ENCODE measurements around the gene TPST2. TPM values are rescaled to one million over a fixed set of nuclear protein-coding genes. Genes with fewer than 3 reads are reported as not detected.

TPST2 gene
- total RNA-seq, 2 experiments from 2014 or later: 62.8 to 68.9 TPM

- H3K27me3 Mint-ChIP-seq (ENCODE audit: low read depth): no peaks in the 10 kb centered on the region
- peak overlapping the region; percentile 60 for H3K27ac Mint-ChIP-seq
Measured at GRCh38 chr22:26527167-26527566, 62.8 kb downstream of the TPST2 start.

DNA sequence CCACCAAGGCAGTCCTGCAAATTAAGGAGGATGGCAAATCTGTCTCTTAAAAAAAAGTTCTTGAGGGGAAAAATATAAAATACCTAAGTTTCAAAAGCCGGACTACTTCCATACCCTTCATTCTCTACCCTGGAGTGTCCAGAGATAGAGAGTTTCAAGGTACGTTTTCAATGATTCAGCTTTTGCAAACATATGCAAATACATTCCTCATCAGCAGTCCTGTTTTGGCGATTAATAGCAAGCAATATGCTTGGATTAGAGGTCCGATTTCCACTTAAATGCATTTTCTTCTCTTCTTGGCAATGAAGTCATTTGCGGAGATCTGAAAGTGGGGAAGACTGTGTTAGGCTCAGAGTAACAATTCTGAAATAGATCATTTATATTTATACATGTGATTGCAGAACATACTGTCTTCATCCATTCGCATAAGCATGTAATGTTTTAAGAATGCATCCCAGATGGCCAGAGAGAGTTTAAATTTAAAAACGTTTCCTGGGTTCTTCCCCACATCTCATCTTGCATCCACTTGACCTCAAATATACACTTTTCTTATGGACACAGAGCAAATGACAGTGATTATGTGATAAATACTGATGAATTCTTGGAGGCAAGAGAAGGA lies 63.9 kb downstream of the TPST2 start:
- peaks cover 4% of the 10 kb centered on the region for H3K4me1 Mint-ChIP-seq (ENCODE audit: low read depth)
- no peaks in the 10 kb centered on the region for H3K9me3 Mint-ChIP-seq (ENCODE audit: insufficient read depth)
- H3K36me3 Mint-ChIP-seq (ENCODE audit: low read depth): peaks cover 47% of the 10 kb centered on the region
- no peak overlapping the region for H3K4me3 Mint-ChIP-seq
- no peak for ATAC-seq
- ChIA-PET CTCF (interaction anchor here (1.4 to 1.9 kb wide), 2 partner anchors 23 to 139 kb away, joined by 4 to 7 read pairs; no protein-coding TSS in a partner anchor), POLR2A (no interaction called here)
- H3K27ac Mint-ChIP-seq: no peak overlapping the region
- no peak for DNase-seq
- H3K27me3 Mint-ChIP-seq (ENCODE audit: low read depth): no peaks in the 10 kb centered on the region

More at GRCh38 chr22:26527167-26527566, 62.8 kb downstream of the TPST2 start:
- Mint-ChIP-seq H3K4me3 (no peak overlapping the region), H3K4me1 (ENCODE audit: low read depth) (peaks cover 4% of the 10 kb centered on the region), H3K9me3 (ENCODE audit: insufficient read depth) (no peaks in the 10 kb centered on the region), H3K36me3 (ENCODE audit: low read depth) (peaks cover 57% of the 10 kb centered on the region)
- DNase-seq (no peak), ATAC-seq (no peak)
- POLR2A ChIA-PET: interaction anchor here (1.2 kb wide), 1 partner anchor 21 kb away, joined by 3 read pairs; no protein-coding TSS in a partner anchor
- CTCF ChIA-PET: interaction anchor here (1.9 kb wide), 1 partner anchor 24 kb away, joined by 7 read pairs; no protein-coding TSS in a partner anchor

GRCh38 chr22:26524870-26525269 lies 65.1 kb downstream of the TPST2 start:
- ChIA-PET POLR2A (interaction anchor here (1.0 kb wide), 1 partner anchor 21 kb away, joined by 3 read pairs; no protein-coding TSS in a partner anchor), CTCF (interaction anchor here (0.7 to 1.3 kb wide), 3 partner anchors 8 to 1492 kb away, joined by 3 to 7 read pairs (median 4); no protein-coding TSS in a partner anchor)
- H3K4me1 Mint-ChIP-seq (ENCODE audit: low read depth): peaks cover 4% of the 10 kb centered on the region

GRCh38 chr22:26522592-26522991 lies 67.3 kb downstream of the TPST2 start:
- ATAC-seq (no peak), DNase-seq (no peak)
- H3K4me3 Mint-ChIP-seq: no peak overlapping the region
- H3K4me1 Mint-ChIP-seq (ENCODE audit: low read depth): peaks cover 4% of the 10 kb centered on the region
- H3K9me3 Mint-ChIP-seq (ENCODE audit: insufficient read depth): no peaks in the 10 kb centered on the region
- ChIA-PET POLR2A (interaction anchor here (0.7 to 1.0 kb wide), 2 partner anchors 10 kb away, joined by 3 to 5 read pairs; partner anchors contain the start of gene TFIP11), CTCF (interaction anchor here (0.9 to 1.3 kb wide), 5 partner anchors 20 to 143 kb away, joined by 3 to 5 read pairs (median 4); no protein-coding TSS in a partner anchor)
- no peak overlapping the region for H3K27ac Mint-ChIP-seq
- H3K36me3 Mint-ChIP-seq (ENCODE audit: low read depth): peaks cover 33% of the 10 kb centered on the region
- H3K27me3 Mint-ChIP-seq (ENCODE audit: low read depth): no peaks in the 10 kb centered on the region

More at GRCh38 chr22:26524870-26525269, 65.1 kb downstream of the TPST2 start:
- no peak overlapping the region for H3K27ac Mint-ChIP-seq
- ATAC-seq: no peak
- H3K27me3 Mint-ChIP-seq (ENCODE audit: low read depth): no peaks in the 10 kb centered on the region
- no peaks in the 10 kb centered on the region for H3K9me3 Mint-ChIP-seq (ENCODE audit: insufficient read depth)
- H3K4me3 Mint-ChIP-seq: no peak overlapping the region
- DNase-seq: no peak
- peaks cover 39% of the 10 kb centered on the region for H3K36me3 Mint-ChIP-seq (ENCODE audit: low read depth)

- Mint-ChIP-seq H3K36me3 (ENCODE audit: low read depth) (peaks cover 28% of the 10 kb centered on the region), H3K4me1 (ENCODE audit: low read depth) (peaks cover 2% of the 10 kb centered on the region), H3K9me3 (ENCODE audit: insufficient read depth) (no peaks in the 10 kb centered on the region), H3K4me3 (no peak overlapping the region), H3K27me3 (ENCODE audit: low read depth) (no peaks in the 10 kb centered on the region), H3K27ac (no peak overlapping the region)
- CTCF ChIA-PET: interaction anchor here (1.0 to 1.1 kb wide), 2 partner anchors 21 to 122 kb away, joined by 3 to 4 read pairs; no protein-coding TSS in a partner anchor
- DNase-seq (no peak), ATAC-seq (no peak)
- POLR2A ChIA-PET: interaction anchor here (1.0 kb wide), 1 partner anchor 10 kb away, joined by 5 read pairs; the partner anchor contains the start of gene TFIP11
Measured at GRCh38 chr22:26522012-26522411, 67.9 kb downstream of the TPST2 start.

DNA sequence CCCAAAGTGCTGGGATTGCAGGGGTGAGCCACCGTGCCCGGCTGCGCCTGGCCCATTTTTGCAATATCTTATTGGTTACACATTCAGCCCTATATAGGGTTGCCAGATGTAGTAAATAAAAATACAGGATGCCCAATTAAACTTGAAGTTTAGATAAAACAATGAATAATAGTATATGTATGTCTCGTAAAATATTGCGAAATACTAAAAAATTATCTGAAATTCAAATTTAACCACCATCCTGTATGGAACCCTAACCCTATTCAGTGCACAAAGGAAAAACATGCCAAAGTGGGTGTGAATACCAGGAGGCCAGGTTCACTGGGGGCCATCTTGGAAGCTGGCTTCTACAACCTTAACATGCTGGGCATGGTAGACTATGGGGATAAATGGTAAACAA lies 72.5 kb downstream of the TPST2 start:
- peaks cover 4% of the 10 kb centered on the region for H3K36me3 Mint-ChIP-seq (ENCODE audit: low read depth)
- H3K9me3 Mint-ChIP-seq (ENCODE audit: insufficient read depth): no peaks in the 10 kb centered on the region
- ChIA-PET CTCF (interaction anchor here (0.8 to 3.1 kb wide), 2 partner anchors 9 to 14 kb away, joined by 3 to 23 read pairs; no protein-coding TSS in a partner anchor), POLR2A (no interaction called here)
- ATAC-seq: no peak
- no peak overlapping the region for H3K4me3 Mint-ChIP-seq
- peaks cover 20% of the 10 kb centered on the region for H3K4me1 Mint-ChIP-seq (ENCODE audit: low read depth)
- H3K27me3 Mint-ChIP-seq (ENCODE audit: low read depth): no peaks in the 10 kb centered on the region
- no peak overlapping the region for H3K27ac Mint-ChIP-seq
- no peak for DNase-seq

DNA sequence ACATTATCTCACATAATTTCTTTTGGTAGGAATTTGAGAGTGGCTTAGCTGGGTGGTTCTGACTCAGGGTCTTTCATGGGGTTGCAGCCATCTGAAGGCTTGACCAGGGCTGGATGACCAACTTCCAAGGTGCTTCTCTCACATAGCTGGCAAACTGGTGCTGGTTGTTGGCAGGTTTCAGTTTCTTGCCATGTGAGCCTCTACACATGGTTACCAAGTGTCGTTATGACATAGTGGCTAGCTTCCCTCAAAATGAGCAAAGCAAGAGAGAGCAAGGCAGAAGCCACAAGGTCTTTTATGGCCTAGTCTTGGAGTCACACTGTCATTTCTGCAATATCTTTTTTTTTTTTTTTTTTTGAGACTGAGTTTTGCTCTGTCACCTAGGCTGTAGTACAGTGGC lies 73.4 kb downstream of the TPST2 start:
- CTCF ChIA-PET: interaction anchor here (0.5 to 3.1 kb wide), 2 partner anchors 13 to 1455 kb away, joined by 3 to 23 read pairs; no protein-coding TSS in a partner anchor
- ATAC-seq (no peak), DNase-seq (no peak)
- Mint-ChIP-seq H3K4me3 (no peak overlapping the region), H3K36me3 (ENCODE audit: low read depth) (peaks cover 7% of the 10 kb centered on the region), H3K9me3 (ENCODE audit: insufficient read depth) (no peaks in the 10 kb centered on the region), H3K27ac (no peak overlapping the region), H3K27me3 (ENCODE audit: low read depth) (no peaks in the 10 kb centered on the region), H3K4me1 (ENCODE audit: low read depth) (peaks cover 23% of the 10 kb centered on the region)
- POLR2A ChIA-PET: no interaction called here

DNA sequence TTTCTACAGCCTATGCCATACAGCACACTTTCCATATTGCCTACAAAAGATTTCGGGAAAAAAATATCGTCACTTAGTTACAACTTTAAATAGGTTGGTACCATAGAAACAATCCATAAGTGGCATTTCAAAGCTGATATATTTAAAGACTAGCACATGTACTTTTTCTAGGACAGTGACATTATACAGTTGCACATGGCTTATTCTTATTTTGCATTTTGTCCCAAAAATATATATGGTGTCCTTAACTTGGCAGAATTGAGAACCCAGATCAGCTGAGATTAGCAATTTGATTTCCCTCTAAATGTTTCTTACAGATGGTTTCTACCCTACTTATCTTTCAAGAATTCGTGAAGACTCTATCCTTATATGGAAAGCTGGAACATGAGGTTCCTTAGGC lies 74.0 kb downstream of the TPST2 start:
- ATAC-seq (no peak), DNase-seq (no peak)
- ChIA-PET POLR2A (no interaction called here), CTCF (interaction anchor here (3.1 kb wide), 1 partner anchor 12 kb away, joined by 23 read pairs; no protein-coding TSS in a partner anchor)
- no peaks in the 10 kb centered on the region for H3K27me3 Mint-ChIP-seq (ENCODE audit: low read depth)
- no peak overlapping the region for H3K4me3 Mint-ChIP-seq
- H3K4me1 Mint-ChIP-seq (ENCODE audit: low read depth): peaks cover 28% of the 10 kb centered on the region
- H3K9me3 Mint-ChIP-seq (ENCODE audit: insufficient read depth): no peaks in the 10 kb centered on the region
- H3K36me3 Mint-ChIP-seq (ENCODE audit: low read depth): peaks cover 11% of the 10 kb centered on the region
- no peak overlapping the region for H3K27ac Mint-ChIP-seq

DNA sequence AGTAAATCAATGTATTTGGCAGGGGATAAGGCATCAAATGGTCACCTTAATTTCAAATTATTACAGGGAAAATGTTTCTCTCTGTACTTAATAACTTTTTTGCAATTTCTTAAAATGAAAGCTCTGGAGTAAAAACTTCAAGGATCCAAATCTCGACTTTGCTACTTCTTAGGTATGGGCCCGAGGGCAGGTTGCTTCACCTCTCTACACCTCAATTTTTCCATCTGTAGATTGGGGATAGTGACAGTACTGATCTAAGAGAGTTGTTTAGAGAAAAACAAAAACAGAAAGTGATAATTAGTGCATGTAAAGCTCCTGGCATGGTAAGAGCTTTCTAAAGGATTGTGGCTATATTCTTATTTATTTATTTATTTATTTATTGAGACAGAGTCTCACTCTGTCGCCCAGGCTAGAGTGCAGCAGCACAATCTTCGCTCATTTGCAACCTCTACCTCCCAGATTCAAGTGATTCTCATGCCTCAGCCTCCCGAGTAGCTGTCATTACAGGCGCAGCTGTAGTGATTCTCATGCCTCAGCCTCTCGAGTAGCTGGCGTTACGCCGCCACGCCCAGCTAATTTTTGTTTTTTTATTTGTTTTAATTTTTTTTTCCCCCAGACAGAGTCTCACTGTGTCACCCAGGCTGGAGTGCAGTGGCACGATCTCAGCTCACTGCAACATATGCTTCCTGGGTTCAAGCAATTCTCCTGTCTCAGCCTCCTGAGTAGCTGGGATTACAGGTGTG lies 75.3 kb downstream of the TPST2 start:
- ChIA-PET CTCF (interaction anchor here (0.6 to 3.5 kb wide), 3 partner anchors 12 to 158 kb away, joined by 3 to 20 read pairs (median 3); no protein-coding TSS in a partner anchor), POLR2A (no interaction called here)
- H3K27ac Mint-ChIP-seq: no peak overlapping the region
- DNase-seq: no peak
- no peak for ATAC-seq
- H3K4me3 Mint-ChIP-seq: no peak overlapping the region
- no peaks in the 10 kb centered on the region for H3K27me3 Mint-ChIP-seq (ENCODE audit: low read depth)
- H3K9me3 Mint-ChIP-seq (ENCODE audit: insufficient read depth): no peaks in the 10 kb centered on the region
- peaks cover 35% of the 10 kb centered on the region for H3K4me1 Mint-ChIP-seq (ENCODE audit: low read depth)
- H3K36me3 Mint-ChIP-seq (ENCODE audit: low read depth): peaks cover 20% of the 10 kb centered on the region

DNA sequence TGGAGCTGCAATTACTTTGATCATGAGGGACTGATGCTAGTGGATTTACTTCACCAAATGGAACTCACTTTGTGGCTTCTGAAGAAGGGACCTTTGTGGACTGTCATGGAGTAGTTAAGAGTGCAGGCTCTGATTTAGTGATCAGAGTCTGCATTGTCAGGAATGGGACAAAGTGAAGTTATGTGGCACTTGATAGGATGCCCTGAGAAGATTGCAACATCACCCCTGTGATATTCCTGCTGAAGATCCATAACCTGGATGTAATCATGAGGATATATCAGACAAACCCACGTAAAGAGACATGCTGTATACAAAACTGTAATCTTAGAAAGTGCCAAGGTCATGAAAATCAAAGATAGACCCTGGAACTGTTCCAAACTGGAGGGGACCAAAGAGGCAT lies 76.1 kb downstream of the TPST2 start:
- Mint-ChIP-seq H3K4me1 (ENCODE audit: low read depth) (peaks cover 39% of the 10 kb centered on the region), H3K27me3 (ENCODE audit: low read depth) (no peaks in the 10 kb centered on the region), H3K27ac (peak overlapping the region; percentile 97), H3K9me3 (ENCODE audit: insufficient read depth) (no peaks in the 10 kb centered on the region), H3K4me3 (peak overlapping the region; percentile 89), H3K36me3 (ENCODE audit: low read depth) (peaks cover 26% of the 10 kb centered on the region)
- ATAC-seq: no peak
- ChIA-PET POLR2A (no interaction called here), CTCF (interaction anchor here (1.2 to 3.5 kb wide), 2 partner anchors 11 to 159 kb away, joined by 3 to 20 read pairs; no protein-coding TSS in a partner anchor)
- no peak for DNase-seq

- H3K27ac Mint-ChIP-seq: peak within 1 kb of the TSS; percentile 97
- DNase-seq (peak; percentile 96), ATAC-seq (peak; percentile 96)
- H3K4me3 Mint-ChIP-seq: peak within 1 kb of the TSS; percentile 89
- peaks cover 32% of the 10 kb centered on the region for H3K36me3 Mint-ChIP-seq (ENCODE audit: low read depth)
- peaks cover 39% of the 10 kb centered on the region for H3K4me1 Mint-ChIP-seq (ENCODE audit: low read depth)
- no peaks in the 10 kb centered on the region for H3K27me3 Mint-ChIP-seq (ENCODE audit: low read depth)
- POLR2A ChIA-PET: interaction anchor here (0.6 to 1.9 kb wide), 12 partner anchors 10 to 159 kb away, joined by 3 to 9 read pairs (median 4); partner anchors contain the start of genes HPS4 and SRRD
- CTCF ChIA-PET: interaction anchor here (0.7 to 3.5 kb wide), 5 partner anchors 9 to 154 kb away, joined by 3 to 20 read pairs (median 3); no protein-coding TSS in a partner anchor
- no peaks in the 10 kb centered on the region for H3K9me3 Mint-ChIP-seq (ENCODE audit: insufficient read depth)
Measured at GRCh38 chr22:26512149-26512793, 77.7 kb downstream of the TPST2 start, which contains the start of gene TFIP11. TSS of gene TFIP11 (minus strand) at chr22:26512473. CDS start at chr22:26510272, 2,201 bp downstream.

Measured in activated CD8-positive, alpha-beta T cell treated with anti-CD3 and anti-CD28 coated beads, Interleukin-2, amount 10 ng/mL, durations not matched to agents 7 days and 5 days (primary cell).